GM08714 (cell line): ENCODE data around the gene ZNF782.
"Not testable (repeated sequence)": the region's sequence is repeated elsewhere in the genome, so short reads cannot be mapped to it uniquely, and the experiment has no call there.

Source experiments
- H3K4me3 ChIP-seq: fragments of 200-500 bp; sonication (Bioruptor generic); 2 replicates; pipeline ENCODE4 v1.5.1; 2014; ENCODE audit warnings: mild to moderate bottlenecking, low read length, inconsistent platforms
- ZNF274 ChIP-seq: IDR thresholded peaks from 2 replicates; pipeline ENCODE4 v1.6.1; 2012; ENCODE audit warnings: mild to moderate bottlenecking, low read depth, low read length

Gene ZNF782

GRCh38 chr9:96859461-96860198 is 5.3 kb upstream of the ZNF782 start:
- TF ChIP-seq ZNF274 = no peak

GRCh38 chr9:96858670-96859069 is 4.4 kb upstream of the ZNF782 start:
- no peak overlapping the region for H3K4me3 ChIP-seq
- no peak for TF ChIP-seq ZNF274

More at GRCh38 chr9:96859461-96860198, 5.3 kb upstream of the ZNF782 start:
- no peak overlapping the region for H3K4me3 ChIP-seq

GRCh38 chr9:96858018-96858573 is 3.8 kb upstream of the ZNF782 start:
- H3K4me3 ChIP-seq = no peak overlapping the region
- no peak for TF ChIP-seq ZNF274

GRCh38 chr9:96856363-96857286 is 2.3 kb upstream of the ZNF782 start:
- no peak for TF ChIP-seq ZNF274
- no peak overlapping the region for H3K4me3 ChIP-seq

GRCh38 chr9:96854651-96855273 is 448 bp upstream of the ZNF782 start:
- peak overlapping the region; percentile 83 for H3K4me3 ChIP-seq
- TF ChIP-seq ZNF274 = no peak

GRCh38 chr9:96852676-96853075 is 1.6 kb downstream of the ZNF782 start:
- no peak for TF ChIP-seq ZNF274
- H3K4me3 ChIP-seq = no peak overlapping the region; the same call in 1 of the 2 replicates

- TF ChIP-seq ZNF274 = no peak
- no peak overlapping the region for H3K4me3 ChIP-seq
Measured at GRCh38 chr9:96844040-96844439, 10.3 kb downstream of the ZNF782 start.

- no peak overlapping the region for H3K4me3 ChIP-seq
- TF ChIP-seq ZNF274 = peak; percentile 97
Measured at GRCh38 chr9:96818533-96818932, 35.8 kb downstream of the ZNF782 start.

- TF ChIP-seq ZNF274 = peak; percentile 87; the same call in 1 of the 2 replicates
- H3K4me3 ChIP-seq = no peak overlapping the region
Measured at GRCh38 chr9:96817973-96818372, 36.3 kb downstream of the ZNF782 start.

- no peak for TF ChIP-seq ZNF274
- H3K4me3 ChIP-seq = no peak overlapping the region
Measured at GRCh38 chr9:96813607-96814006, 40.7 kb downstream of the ZNF782 start.

GRCh38 chr9:96798959-96799358 is 55.4 kb downstream of the ZNF782 start:
- not testable (repeated sequence) for H3K4me3 ChIP-seq

- TF ChIP-seq ZNF274 = no peak
- H3K4me3 ChIP-seq = no peak overlapping the region
Measured at GRCh38 chr9:96784021-96784420, 70.3 kb downstream of the ZNF782 start.

GRCh38 chr9:96782235-96782634 is 72.1 kb downstream of the ZNF782 start:
- H3K4me3 ChIP-seq = no peak overlapping the region
- no peak for TF ChIP-seq ZNF274

- no peak overlapping the region for H3K4me3 ChIP-seq
- TF ChIP-seq ZNF274 = no peak
Measured at GRCh38 chr9:96781552-96781951, 72.8 kb downstream of the ZNF782 start.
